ENCODE data around the gene MCCD1. TPM values are rescaled to one million over a fixed set of nuclear protein-coding genes. Genes with fewer than 3 reads are reported as not detected.

The MCCD1 gene
- total RNA-seq, 1 experiment from 2014 or later, result not detected

GRCh38 chr6:31556307-31556706, 27.5 kb downstream of the MCCD1 start:
- TF ChIP-seq, protein P1, sequence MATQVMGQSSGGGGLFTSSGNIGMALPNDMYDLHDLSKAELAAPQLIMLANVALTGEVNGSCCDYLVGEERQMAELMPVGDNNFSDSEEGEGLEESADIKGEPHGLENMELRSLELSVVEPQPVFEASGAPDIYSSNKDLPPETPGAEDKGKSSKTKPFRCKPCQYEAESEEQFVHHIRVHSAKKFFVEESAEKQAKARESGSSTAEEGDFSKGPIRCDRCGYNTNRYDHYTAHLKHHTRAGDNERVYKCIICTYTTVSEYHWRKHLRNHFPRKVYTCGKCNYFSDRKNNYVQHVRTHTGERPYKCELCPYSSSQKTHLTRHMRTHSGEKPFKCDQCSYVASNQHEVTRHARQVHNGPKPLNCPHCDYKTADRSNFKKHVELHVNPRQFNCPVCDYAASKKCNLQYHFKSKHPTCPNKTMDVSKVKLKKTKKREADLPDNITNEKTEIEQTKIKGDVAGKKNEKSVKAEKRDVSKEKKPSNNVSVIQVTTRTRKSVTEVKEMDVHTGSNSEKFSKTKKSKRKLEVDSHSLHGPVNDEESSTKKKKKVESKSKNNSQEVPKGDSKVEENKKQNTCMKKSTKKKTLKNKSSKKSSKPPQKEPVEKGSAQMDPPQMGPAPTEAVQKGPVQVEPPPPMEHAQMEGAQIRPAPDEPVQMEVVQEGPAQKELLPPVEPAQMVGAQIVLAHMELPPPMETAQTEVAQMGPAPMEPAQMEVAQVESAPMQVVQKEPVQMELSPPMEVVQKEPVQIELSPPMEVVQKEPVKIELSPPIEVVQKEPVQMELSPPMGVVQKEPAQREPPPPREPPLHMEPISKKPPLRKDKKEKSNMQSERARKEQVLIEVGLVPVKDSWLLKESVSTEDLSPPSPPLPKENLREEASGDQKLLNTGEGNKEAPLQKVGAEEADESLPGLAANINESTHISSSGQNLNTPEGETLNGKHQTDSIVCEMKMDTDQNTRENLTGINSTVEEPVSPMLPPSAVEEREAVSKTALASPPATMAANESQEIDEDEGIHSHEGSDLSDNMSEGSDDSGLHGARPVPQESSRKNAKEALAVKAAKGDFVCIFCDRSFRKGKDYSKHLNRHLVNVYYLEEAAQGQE (IDR thresholded peaks at IDR 0.05; ENCODE audit: insufficient read depth in 1 of 2, low read depth in 2 of 2, low read length in 1 of 2), result no peak
- TF ChIP-seq POLR2AphosphoS5 (IDR thresholded peaks at IDR 0.05; ENCODE audit: low read depth, low read length) (no peak), SIN3A (IDR thresholded peaks at IDR 0.05; ENCODE audit: borderline replicate concordance, insufficient read depth, low read depth, low read length) (no peak)
- H3K36me3 ChIP-seq (ENCODE audit: control insufficient read depth, insufficient read depth, low read length), result peaks cover 10% of the 10 kb centered on the region
- in situ Hi-C loops (cut with HindIII; ENCODE audit: low pct_unique_long_range_greater_than_20kb, low sequenced_read_pairs) (no loop called here), intact Hi-C loops (cut with micrococcal nuclease; ENCODE audit: unreplicated experiment) (no loop called here)
- H3K4me3 ChIP-seq (ENCODE audit: low read depth in 2 of 2, low read length in 2 of 2), result no peak overlapping the region
- CTCF ChIA-PET, result no interaction called here
- H3K9me3 ChIP-seq (ENCODE audit: control insufficient read depth, insufficient read depth, low read depth, low read length), result no peaks in the 10 kb centered on the region
- DNase-seq (ENCODE audit: low read depth, low spot score), result no peak
- peaks cover 13% of the 10 kb centered on the region for H3K4me1 ChIP-seq (ENCODE audit: control insufficient read depth, insufficient read depth, low read length)
- no peak for ATAC-seq
- no peak overlapping the region for H3K27ac ChIP-seq (ENCODE audit: low read length)
- H3K27me3 ChIP-seq (ENCODE audit: control insufficient read depth, insufficient read depth, low read length), result no peaks in the 10 kb centered on the region
- POLR2A ChIA-PET, result interaction anchor here (0.9 kb wide), 1 partner anchor 32 kb away, joined by 4 read pairs; no protein-coding TSS in a partner anchor
- no TSS peak for BruUV-seq (replicated peaks)

DNA sequence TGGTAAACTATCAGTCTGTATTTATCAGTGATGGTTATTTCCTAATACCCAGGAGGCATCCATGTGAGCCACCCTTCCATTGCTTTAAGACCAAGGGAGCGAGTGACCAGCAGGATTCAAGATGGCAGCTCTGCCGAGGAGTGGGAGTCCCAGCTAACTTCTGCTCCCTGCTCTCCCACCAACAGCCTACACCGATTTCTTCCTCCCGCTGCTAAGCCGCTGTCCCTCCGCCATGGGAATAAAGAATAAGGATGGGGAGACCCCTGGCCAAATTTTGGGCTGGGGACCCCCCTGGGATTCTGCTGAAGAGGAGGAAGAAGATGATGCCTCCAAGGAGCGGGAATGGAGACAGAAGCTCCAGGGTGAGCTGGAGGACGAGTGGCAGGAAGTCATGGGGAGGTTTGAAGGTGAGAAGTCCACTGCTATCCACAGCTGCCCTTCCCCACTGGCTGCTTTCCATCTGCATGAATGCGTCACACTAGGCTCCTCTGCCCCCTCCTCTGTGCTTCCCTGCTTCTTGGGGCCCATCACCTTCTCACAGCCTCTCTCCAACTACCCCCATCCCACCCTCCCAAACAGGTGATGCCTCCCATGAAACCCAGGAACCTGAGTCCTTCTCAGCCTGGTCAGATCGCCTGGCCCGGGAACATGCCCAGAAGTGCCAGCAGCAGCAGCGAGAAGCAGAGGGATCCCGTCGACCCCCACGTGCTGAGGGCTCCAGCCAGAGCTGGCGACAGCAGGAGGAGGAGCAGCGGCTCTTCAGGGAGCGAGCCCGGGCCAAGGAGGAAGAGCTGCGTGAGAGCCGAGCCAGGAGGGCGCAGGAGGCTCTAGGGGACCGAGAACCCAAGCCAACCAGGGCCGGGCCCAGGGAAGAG, 28.9 kb downstream of the MCCD1 start:
- no TSS peak for BruUV-seq (replicated peaks)

More for the DNA sequence above, 28.9 kb downstream of the MCCD1 start:
- no peak overlapping the region for H3K4me3 ChIP-seq (ENCODE audit: low read depth in 2 of 2, low read length in 2 of 2)
- TF ChIP-seq TCF7L2 (IDR thresholded peaks at IDR 0.05; ENCODE audit: low read depth, low read length), result no peak
- no peak for TF ChIP-seq CTCF (IDR thresholded peaks at IDR 0.05)
- no peak for TF ChIP-seq POLR2AphosphoS5 (IDR thresholded peaks at IDR 0.05; ENCODE audit: low read depth, low read length)
- TF ChIP-seq, protein P1 (IDR thresholded peaks at IDR 0.05; ENCODE audit: insufficient read depth in 1 of 2, low read depth in 2 of 2, low read length in 1 of 2), result no peak
- TF ChIP-seq SIN3A (IDR thresholded peaks at IDR 0.05; ENCODE audit: borderline replicate concordance, insufficient read depth, low read depth, low read length), result no peak
- intact Hi-C loops (cut with micrococcal nuclease; ENCODE audit: unreplicated experiment), result no loop called here
- H3K9me3 ChIP-seq (ENCODE audit: control insufficient read depth, insufficient read depth, low read depth, low read length), result no peaks in the 10 kb centered on the region
- POLR2A ChIA-PET, result interaction anchor here (0.8 to 0.9 kb wide), 2 partner anchors 30 to 59 kb away, joined by 4 to 6 read pairs; no protein-coding TSS in a partner anchor
- in situ Hi-C loops (cut with HindIII; ENCODE audit: low pct_unique_long_range_greater_than_20kb, low sequenced_read_pairs), result no loop called here
- ATAC-seq (no peak), DNase-seq (ENCODE audit: low read depth, low spot score) (no peak)
- no peak overlapping the region for H3K27ac ChIP-seq (ENCODE audit: low read length)
- H3K36me3 ChIP-seq (ENCODE audit: control insufficient read depth, insufficient read depth, low read length), result peaks cover 10% of the 10 kb centered on the region
- peaks cover 13% of the 10 kb centered on the region for H3K4me1 ChIP-seq (ENCODE audit: control insufficient read depth, insufficient read depth, low read length)
- CTCF ChIA-PET, result no interaction called here
- H3K27me3 ChIP-seq (ENCODE audit: control insufficient read depth, insufficient read depth, low read length), result no peaks in the 10 kb centered on the region

Data from Panc1 (cell line).